Measurements from ENCODE around the gene EPN3.

Gene EPN3

GRCh38 chr17:50585346-50585745, 52.8 kb downstream of the EPN3 start:
- DNase-seq (ENCODE audit: insufficient read length, low spot score) (no peak), FAIRE-seq (no peak)

DNA sequence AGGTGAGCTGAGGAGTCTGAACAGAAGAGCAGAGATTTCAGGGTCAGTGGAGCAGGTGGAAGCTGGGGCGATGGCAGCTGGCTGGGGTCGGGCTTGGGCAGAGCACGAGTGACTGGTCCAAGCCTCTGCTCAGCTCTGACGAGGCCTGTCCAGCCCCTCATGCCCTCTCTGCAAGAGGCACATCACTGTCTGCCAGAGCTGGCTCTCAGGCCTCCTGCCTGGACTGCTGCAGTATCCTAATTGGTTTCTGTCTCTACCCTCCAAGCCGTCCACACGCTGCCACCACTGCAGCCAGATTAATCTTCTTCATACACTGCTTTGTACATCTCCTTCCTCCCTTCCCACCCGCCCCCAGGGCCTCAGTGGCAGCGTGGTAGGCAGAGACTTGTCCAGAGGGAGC, 53.4 kb downstream of the EPN3 start:
- DNase-seq (ENCODE audit: insufficient read length, low spot score) (no peak), FAIRE-seq (no peak)

- DNase-seq (ENCODE audit: insufficient read length, low spot score) (no peak), FAIRE-seq (no peak)
These were observed 54.1 kb downstream of the EPN3 start for GRCh38 chr17:50586421-50587247.

DNA sequence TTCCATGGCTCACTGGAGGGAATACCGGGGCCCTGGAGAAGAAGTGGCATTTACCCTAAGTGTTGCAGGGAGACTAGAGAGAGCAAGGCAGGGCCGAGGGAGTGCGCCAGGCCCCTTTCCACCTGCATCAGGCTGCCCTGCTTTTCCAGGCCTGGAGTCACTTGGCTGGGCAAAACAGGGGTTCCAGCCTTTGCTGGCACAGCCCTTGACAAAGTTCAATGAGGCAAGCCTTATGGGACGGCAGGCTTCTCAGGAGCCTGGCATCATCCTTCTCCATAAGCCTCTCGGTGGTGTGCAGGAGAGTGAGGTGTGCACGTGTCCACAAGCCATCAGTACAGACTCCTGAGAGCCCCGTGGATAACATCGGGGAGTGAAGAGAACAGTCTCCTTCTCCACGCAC, 55.0 kb downstream of the EPN3 start:
- DNase-seq (ENCODE audit: insufficient read length, low spot score) (no peak), FAIRE-seq (no peak)

- no peak for FAIRE-seq
- no peak for DNase-seq (ENCODE audit: insufficient read length, low spot score)
These were observed 56.0 kb downstream of the EPN3 start for GRCh38 chr17:50588391-50589049.

DNA sequence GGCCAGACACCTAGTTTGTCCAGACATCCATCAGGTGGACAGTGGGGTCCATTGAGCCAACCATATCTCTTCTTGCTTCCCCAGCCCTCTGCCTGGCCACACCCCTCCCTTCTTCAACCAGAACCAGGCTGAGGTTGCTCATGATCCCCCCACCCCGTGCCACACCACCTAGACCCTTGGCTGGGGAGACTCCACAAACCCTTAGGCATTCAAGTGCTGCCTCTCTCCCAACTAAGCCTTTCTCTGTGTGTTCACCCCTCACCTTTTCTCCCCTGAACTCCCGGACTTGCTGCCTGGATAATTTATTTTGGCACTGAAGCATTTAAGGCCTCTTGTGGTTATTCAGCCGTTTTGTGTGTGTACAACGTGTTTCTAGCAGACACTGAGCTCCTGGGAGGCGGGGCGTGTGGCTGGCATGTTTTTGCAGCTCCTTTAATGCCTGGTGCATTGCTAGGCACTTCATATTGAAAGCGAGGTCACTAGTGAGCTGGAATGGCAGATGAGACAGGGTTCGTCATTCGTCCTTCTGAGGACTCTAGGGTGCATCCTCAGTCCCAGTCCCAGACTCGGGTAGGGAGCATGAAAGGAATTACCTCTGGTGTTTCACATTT, 56.7 kb downstream of the EPN3 start:
- no peak for FAIRE-seq
- no peak for DNase-seq (ENCODE audit: insufficient read length, low spot score)

- DNase-seq (ENCODE audit: insufficient read length, low spot score), result no peak
- no peak for FAIRE-seq
These were observed 58.6 kb downstream of the EPN3 start for GRCh38 chr17:50590946-50591737.

- FAIRE-seq (no peak), DNase-seq (ENCODE audit: insufficient read length, low spot score) (no peak)
These were observed 60.8 kb downstream of the EPN3 start for GRCh38 chr17:50593321-50593720.

Measured in GM19239 (cell line).